SU-DHL-6 (cell line): ENCODE measurements around the gene VPS13A.

ENCODE experiments used
- CTCF ChIP-seq: fragments of 200-600 bp; sonication (generic); IDR thresholded peaks from one replicate; pipeline ENCODE4 v1.5.1; 2017; ENCODE audit warnings: antibody characterized with exemption, mild to moderate bottlenecking, low read length, moderate library complexity; ENCODE audit not compliant: insufficient read depth, poor library complexity, severe bottlenecking
- EZH2phosphoT487 ChIP-seq: fragments of 200-600 bp; sonication (generic), shearing (Covaris generic); conservative IDR thresholded peaks from 2 replicates; pipeline ENCODE4 v1.6.1; 2018; ENCODE audit warnings: mild to moderate bottlenecking, antibody characterized with exemption, low read length, moderate library complexity, mixed read lengths

GRCh38 chr9:77402286-77402685, 225.0 kb downstream of the VPS13A start:
- TF ChIP-seq EZH2phosphoT487 (no peak), CTCF (no peak)
